HG03175 (cell line): ENCODE results near the gene SLC9A7.

Source experiments
- ATAC-seq: cut with Tn5 transposase; IDR thresholded peaks from one replicate; pipeline ENCODE4 v1.9.1; 2021; ENCODE audit warnings: mild to moderate bottlenecking, moderate library complexity; ENCODE audit not compliant: unreplicated experiment

SLC9A7 gene

DNA sequence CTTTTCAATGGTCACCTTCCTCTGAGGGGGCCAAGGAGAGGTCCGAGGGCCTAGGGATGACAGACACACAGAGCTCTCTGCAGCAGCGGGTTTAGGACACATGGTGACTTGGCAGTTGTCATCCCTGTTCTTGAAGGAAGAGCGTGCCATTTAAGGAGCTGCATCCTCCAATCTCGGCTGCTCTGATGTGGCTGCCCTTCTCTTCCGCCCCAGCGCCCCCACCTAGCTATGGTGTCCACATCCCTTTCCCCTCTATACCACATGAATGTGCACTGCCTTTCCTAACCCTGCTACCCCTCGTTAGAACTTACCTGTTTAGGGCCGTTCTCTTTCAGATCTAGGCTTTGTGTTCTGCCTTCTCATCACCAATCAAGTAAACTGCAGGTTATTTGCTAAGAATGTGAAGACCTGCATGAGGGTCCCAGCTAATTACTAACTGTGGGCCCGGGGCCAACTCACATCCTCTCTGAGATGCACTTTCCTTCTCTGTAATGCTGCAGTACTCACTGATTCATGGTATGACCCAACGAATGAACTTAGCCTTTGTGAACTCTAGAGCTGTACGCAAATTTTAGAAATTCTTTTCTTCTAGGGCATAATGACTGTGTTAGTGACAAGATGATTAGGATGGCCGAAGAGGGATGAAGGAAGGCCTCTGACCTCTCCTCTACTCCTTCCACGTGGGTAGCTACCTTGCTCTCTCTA is 147.1 kb downstream of the SLC9A7 start:
- ATAC-seq = no peak

DNA sequence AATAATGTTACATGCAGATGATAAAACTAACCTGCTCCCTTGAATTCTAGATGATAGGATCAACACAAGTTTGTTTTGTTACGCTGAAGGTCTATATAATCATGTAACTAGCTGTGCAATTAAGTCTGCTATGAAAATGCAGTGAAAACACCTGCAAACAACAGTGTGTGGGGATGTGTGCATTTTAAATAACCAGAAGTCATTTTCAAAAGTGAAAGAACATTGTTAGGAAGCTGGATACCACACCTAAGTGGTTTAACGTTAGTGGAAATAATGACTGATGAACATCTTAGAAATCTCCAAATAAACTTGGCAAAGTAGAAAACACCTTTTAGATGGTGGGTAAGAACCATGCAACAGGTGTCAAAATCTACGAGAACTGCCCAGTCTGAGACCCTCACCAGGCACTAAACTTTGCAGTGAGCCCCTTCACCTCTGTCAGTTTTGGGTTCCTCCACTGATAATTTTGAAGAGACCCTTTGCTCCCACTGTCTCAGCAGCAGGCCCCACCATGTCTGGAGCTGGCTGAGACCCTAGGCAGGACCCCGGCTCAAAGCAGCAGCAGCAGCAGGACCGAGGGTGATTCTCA is 148.8 kb downstream of the SLC9A7 start:
- ATAC-seq = no peak

DNA sequence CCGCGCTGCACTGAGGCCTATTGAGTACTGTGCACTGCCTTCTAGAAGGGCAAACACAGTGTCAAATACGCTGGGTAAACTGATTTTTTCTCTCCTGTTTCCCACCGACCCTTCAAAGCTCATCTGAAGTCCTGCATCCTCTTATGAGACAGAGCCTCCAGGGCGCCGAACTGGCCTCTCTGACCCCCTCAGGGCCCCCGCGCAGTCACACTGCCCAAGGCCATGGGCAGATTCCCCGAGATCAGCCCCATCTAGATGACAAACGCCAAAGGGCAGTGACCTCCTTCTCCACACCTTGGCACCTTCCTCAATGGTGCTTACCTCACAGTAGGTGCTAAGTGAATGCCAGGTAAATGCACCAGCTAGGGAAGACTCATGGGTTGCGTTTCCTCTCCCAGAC is 151.0 kb downstream of the SLC9A7 start:
- ATAC-seq = no peak

DNA sequence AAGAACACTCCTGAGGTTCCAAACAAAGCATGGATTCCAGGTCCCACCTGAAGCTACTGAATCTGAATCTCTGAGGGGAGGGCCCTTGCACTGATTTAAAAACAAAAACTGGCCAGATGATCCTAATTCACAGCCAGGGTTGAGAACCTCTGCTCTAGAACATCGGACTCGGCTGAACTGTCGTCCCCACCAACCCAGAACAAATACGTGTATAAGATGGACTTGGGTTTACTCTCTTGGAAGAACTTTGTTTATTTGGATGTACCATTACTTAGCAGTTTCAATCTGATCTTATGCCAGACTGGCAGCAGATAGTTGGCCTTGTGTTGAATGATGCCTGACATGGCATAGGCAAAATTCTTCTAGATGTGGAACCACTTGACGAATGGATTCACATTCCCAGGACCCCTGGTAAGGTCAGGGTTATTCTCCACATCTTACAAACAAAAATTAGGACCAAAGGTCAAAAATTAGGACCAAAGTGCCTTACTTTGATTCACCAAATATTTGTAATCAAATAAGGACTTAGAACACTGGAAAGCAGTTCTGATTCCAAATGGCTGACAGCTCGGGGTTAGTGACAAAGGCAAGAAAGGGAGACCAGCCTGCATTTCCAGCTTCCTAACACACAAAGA is 156.3 kb downstream of the SLC9A7 start:
- no peak for ATAC-seq

DNA sequence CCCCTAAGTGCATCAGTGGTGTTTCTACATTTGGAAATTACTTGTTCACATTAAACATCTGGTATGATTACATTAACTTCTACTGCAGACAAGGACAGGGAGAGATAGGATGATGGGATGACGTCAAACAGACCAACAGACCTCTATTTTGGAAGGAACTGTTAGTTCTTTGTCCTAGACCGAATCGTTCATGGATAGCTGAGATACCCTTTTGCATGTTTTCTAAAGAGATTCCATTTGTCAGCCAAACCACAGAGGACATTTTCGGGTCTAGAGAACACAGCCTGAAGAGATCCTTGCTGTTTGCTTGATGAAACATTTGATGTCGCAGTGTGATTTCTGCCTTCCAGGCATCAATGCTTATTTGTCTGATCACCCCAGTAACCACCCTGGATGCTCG is 157.6 kb downstream of the SLC9A7 start:
- no peak for ATAC-seq

DNA sequence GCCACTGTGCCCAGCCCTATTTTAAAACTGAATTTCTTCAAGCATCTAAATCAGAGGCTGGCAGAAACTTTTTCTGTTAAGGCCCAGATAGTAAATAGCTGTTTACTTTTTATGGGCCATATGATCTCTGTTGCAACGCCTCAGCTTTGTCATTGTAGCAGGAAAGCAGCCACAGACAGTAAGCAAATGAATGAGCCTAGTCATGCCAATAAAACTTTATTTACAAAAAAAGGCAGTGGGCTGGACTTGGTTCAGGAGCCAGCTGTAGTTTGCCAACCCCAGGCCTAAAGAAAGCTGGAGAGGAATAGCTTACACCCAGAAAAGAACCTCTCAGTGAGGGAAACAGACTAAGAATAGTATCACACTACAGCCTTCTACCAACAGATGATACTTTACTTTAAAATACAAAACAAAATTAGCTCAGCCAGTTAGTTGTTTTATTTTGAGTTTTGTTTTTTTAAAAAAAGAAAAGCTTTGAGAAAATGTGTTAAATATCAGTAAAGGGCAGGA is 159.8 kb downstream of the SLC9A7 start:
- no peak for ATAC-seq

DNA sequence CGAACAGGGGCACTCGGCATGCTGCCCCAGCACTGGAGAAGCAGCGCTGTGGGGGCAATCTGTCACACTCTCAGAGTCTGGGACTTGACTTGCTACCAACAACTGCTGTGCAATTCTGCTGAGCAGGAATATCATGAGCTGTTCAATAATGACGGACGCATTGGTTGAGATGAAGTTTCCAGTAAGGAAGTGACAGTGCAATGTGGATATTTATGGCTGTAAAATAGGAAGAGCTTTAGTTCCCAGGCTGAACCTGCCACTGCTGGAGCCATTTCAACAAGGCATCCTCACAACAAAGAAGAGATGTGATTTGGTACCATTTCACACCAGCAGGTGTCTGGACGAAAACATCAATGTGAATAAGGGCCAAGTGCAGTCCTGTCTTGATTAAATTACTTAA is 161.1 kb downstream of the SLC9A7 start:
- no peak for ATAC-seq

DNA sequence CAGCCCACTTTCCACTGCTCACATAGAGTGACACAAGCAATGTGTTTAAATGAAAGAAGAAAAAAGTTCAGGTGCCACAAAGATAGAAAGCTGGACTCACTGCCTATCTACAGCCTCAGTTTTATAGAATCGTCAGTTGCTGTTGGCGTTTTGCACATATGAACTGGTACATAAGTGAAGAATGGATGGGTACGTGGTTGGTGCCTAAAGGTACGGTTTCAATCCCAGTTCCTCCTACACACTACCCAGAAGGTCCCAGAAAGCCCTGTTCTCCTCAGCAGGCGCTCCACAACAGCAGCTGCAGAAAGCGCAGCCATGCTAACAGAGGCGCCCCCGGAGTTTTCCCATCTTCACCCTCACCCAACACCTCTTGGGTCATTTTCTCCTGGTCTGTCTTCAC is 161.7 kb downstream of the SLC9A7 start:
- ATAC-seq = no peak

DNA sequence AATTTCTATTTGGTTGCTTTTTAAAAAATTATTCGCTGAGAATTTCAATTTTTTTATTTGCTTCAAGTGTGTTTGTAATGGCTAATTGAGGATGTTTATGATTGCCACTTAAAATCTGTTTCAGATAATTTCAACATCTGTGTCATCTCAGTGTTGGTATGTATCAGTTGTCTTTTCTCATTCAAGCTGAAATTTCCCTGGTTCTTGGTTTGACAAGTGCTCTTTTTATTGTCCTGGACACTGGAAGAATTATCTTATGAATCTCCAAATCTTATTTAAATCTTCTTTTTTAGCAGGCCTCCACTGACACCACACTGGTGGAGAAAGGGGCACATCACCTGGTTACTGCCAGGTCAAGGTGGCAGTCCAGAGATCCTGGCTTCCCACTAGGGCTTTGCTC is 163.8 kb downstream of the SLC9A7 start:
- ATAC-seq = no peak

DNA sequence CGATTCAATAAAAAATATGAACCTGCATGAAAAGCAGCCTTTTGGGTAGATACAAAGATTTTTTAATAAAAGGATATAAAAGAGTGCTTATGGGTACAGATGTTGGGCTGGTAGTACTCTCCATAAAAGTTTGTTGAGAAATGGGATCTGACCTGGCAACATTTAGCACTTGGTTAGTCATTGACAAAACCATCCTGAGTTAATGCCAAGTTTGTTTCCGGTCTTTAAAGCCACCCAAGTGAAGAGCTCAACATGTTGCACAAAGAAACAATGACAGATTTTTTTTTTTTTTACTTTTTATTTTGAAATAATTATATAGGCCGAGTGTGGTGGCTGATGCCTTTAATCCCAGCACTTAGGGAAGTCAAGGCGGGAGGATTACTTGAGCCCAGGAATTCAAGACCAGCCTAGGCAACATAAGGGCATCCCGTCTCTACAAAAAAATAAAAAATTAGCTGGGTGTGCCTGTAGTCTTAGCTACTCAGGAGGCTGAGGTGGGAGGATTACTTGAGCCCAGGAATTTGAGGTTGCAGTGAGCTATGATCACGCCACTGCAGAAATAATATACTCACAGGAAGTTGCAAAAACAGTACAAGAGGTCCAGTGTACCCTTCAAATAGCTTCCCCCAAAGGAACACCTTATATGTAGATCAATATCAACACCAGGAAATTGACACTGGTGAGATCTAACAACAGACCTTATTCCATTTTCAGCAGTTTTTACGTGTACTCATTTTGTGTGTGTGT is 168.8 kb downstream of the SLC9A7 start:
- no peak for ATAC-seq

DNA sequence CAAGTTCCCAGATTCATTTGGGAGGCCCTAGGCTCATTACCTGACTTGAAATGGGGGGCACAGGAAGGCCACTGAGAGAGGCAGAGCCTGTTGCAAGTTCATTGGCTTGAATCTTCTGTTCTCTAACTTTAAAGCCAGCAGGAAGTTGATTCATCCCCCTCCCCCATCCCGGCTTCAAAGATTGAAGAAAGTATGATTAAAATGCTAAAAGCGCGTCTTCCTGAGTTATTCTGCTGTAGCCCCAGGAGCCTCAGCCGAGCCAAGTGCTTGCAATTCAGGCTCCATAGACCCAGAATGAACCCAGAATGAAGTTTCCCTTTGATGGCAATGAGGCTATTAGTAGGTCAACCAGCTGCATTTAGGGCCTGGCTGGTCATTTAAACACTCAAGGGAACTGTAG is 170.7 kb downstream of the SLC9A7 start:
- ATAC-seq = no peak

DNA sequence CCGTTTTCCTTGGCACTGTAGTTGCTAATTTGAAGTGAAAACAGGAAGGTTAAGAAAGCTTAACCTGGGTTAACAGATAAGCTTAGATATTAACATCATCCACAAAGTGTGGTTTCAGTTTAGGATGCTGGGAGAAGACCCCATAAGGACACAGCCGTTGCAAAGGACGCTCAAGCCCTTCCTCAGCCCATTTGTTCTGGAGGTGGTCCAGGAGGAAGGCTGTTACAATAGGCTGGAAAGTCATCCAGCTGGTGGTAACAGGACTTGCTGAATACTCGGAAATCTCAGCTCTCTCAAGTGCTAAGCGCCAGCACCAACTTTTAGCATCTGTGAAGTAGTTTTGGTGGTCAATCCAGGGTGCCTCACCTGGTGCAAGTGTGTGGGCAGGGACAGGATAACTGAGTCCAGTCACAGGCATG is 171.2 kb downstream of the SLC9A7 start:
- no peak for ATAC-seq

DNA sequence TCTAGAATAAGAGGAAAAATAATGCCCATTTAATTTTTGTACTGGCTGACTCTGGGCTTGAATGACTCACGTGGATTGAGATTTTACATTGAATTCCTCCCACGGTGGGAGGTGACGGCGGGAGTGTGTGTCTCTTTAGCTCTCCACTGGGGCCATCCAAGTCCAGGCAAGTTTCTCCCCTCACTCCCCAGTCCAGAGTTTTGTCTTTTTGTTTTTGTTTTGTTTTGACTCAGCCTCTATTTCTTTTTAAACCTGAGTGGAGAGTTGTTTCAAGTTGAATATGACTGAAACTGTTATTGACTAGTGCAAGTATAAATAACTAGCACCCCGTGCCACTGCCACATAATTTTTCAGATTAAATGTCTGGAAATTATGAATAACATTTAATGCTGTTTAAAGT is 171.8 kb downstream of the SLC9A7 start:
- no peak for ATAC-seq

DNA sequence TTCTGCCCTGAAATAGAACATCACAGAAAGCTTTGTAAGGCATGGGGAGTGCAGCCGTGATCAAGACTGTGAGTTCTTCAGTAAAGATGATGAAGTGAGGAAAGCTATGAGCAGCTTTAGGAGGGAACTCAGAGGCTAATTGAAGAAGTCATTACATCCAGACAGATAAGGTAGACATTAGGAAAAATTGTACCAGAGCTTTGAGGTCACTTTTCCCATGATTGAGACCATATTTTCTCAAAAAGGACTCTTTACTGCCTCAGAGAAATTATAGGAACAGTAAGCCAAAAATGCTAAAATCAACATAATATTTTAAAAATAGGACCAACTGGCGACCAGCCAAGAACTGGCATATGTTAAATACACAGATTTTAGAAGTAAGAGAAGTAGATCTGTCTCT is 174.2 kb downstream of the SLC9A7 start:
- ATAC-seq = no peak

DNA sequence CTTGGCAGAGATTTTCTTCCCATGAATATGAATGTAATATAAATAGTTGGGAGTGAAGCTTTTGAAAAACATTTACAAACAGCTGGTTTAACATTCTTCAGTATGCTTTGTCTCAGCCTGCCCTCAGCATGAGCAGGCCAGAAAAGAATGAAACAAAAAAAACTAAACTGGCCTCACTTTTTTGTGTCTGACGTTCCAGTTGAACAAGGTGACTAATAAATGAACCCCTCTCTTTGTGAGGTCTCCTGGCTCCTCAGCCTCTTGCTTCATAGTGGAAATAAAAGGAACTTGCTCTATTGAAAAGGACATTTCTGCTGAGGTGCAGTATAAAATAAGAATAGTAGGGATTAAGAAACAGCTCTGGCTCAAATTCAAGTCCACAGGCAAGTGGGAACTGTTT is 176.0 kb downstream of the SLC9A7 start:
- ATAC-seq = no peak

DNA sequence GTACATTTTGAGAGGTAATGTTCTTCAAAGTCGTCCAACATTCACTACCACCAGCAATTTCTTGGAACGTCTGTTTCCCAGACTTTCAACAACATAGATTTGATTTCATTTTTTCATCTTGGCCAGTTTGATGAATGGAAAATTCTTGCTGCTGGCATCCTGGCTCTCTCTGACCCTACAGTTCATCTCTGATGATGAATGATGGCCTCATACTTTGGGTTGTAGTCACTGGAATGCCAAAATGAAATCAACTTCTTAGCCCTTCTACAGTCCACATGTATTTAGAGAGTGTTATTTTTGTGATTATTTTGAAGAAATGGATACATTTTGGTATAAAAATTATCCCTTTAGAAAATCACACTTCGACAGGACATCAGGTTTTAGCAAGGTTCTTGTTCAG is 176.6 kb downstream of the SLC9A7 start:
- ATAC-seq = no peak

DNA sequence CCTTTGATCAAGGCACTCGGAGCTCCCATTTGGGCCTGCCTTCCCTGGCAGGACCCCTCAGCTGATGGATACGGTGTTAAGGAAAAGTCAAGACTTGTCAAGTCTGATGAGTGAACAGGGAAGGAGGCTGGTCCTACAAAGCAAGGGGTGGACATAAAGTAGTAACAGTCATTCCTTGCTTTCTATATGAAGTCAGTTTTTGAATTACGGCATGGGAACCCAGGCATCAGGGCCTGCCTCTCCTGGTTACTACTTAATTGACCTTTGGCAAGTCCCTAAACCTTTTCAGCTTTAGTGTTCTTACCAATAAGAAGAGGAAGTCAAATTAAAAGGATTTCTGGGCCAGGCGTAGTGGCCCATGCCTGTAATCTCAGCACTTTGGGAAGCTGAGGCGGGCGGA is 178.3 kb downstream of the SLC9A7 start:
- no peak for ATAC-seq

DNA sequence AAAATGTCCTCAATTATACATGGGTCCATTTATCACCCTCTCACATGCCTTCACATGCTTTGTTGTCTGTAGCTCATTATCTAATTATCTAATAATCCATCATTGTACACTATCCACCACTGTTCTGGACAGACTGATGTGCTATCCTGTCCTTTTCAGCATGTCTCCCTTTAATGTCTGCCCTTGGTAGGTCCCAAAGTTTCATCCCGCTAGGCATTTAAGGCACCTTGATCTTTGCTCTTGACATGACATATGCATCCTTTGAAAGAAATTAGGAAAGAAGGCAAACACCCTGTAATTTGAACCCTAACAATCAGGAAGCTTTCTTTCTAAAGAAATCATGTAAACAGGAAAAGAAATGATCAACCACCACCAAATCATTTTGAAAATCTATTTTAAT is 179.7 kb downstream of the SLC9A7 start:
- ATAC-seq = no peak

DNA sequence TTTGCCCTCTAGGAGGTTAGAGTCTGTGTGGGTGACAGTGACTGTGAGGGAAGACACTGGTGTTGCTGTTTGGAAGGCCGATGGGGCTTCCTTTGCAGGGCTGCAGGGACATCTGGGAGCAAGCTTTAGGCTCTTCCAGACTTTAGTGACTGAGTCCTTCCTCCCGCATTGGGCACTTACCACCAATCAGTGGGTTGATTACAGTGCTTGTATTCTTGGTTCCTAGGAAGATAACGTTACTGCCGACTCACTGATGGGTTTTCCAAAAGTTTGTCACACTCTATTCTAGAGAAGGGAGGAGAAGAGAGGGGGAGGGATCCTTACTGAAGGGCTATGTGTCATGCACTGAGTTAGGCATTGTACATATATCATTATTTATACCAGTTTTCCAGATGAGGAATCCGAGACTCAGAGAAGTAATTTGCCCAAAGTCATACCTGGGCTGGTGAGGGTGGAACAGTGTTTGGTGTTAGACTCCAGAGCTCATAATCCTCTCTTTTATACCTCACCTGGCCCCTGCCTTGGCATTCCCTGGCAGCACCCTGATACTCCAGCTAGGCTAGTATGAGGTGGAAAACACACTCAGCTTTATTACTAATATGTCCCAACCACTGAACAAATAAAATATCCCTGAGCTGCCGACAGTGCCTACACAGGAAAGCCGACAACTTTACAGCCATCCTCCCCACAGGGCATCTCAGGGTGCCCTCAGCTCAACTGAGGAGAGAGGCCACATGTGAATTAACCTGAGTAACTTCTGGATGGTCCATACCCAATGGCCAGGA is 181.5 kb downstream of the SLC9A7 start:
- ATAC-seq = no peak

DNA sequence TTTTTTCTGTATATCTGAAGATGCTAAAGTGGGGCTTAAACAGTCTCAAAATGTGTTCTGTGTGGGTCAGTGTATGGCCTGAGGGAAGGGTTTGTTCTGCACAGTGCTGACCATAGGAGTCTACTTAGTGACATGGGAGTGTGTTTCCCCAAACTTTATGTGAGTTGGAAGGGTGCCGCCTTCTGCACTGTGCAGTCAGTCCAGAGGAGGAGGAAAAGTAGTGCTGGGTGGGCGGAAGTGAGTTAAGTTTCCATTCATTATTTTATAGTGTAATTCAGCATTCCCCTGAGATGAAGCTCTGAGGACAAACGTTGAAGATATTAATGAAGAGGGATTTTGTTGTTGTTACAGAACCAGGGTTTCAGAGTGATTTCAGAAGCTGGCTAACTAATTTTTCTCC is 182.5 kb downstream of the SLC9A7 start:
- no peak for ATAC-seq

DNA sequence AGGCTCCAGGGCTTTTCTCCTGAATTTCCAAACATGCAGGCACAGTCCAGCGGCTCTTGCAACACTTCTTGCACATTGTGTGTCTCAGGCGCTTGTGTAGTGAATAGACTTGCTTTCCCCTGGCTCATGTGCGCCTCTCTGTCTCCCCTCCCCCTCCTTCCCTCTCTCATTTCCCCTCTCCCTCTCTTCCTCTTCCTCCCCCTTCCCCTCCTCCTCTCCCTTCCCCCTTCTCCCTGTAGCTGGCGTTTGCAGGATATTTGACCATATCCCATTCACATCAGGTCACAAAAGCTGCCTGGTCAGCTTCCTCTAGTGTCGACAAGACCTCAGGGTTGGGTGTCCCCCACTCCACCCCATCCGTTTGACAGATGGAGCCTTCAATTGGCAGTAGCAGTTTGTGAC is 182.9 kb downstream of the SLC9A7 start:
- ATAC-seq = no peak
